Keratinocyte (primary cell): Measurements from ENCODE around the gene TEX29. TPM values are rescaled to one million over a fixed set of nuclear protein-coding genes. Genes with fewer than 3 reads are reported as not detected.

Experiments
- DNase-seq: peaks from one replicate; pipeline ENCODE4 v3.0.0-alpha.2; 2011; ENCODE audit warnings: low read depth, missing footprints, low spot score
- FAIRE-seq: peaks from 2 replicates; lab custom pipeline; 2011; peaks lifted over from hg19 to GRCh38; lab: Jason Lieb, UNC
- H2AFZ ChIP-seq: 2 replicates; pipeline ENCODE4 v1.6.0; 2012; ENCODE audit warnings: low read length, control low read depth, inconsistent platforms; ENCODE audit not compliant: control insufficient read depth
- H3K27ac ChIP-seq: 2 replicates; pipeline ENCODE4 v1.5.1; 2011; ENCODE audit warnings: low read length; ENCODE audit not compliant: control insufficient read depth, insufficient read depth
- H3K27me3 ChIP-seq: 3 replicates; pipeline ENCODE4 v1.6.0; 2011; ENCODE audit warnings: low read length; ENCODE audit not compliant: control insufficient read depth, insufficient read depth; ENCODE audit errors: extremely low read depth
- H3K36me3 ChIP-seq, 2 experiments: 2 replicates in 1 of 2; 3 replicates in 1 of 2; pipeline ENCODE4 v1.5.1; 2011; ENCODE audit warnings: low read length in 2 of 2, mild to moderate bottlenecking in 1 of 2; ENCODE audit not compliant: control insufficient read depth in 2 of 2, insufficient read depth in 2 of 2; ENCODE audit errors: extremely low read depth in 1 of 2
- H3K4me1 ChIP-seq: 3 replicates; pipeline ENCODE4 v1.5.1; 2011; ENCODE audit warnings: low read length; ENCODE audit not compliant: control insufficient read depth, insufficient read depth; ENCODE audit errors: extremely low read depth
- H3K4me2 ChIP-seq: 3 replicates; pipeline ENCODE4 v1.6.0; 2011; ENCODE audit warnings: low read depth, low read length; ENCODE audit not compliant: control insufficient read depth, insufficient read depth; ENCODE audit errors: extremely low read depth
- H3K4me3 ChIP-seq, 3 experiments: fragments of 200-600 bp in 1 of 3; sonication (generic) in 1 of 3; 2 replicates in 2 of 3; 3 replicates in 1 of 3; pipeline ENCODE4 v1.5.1; 2011 to 2016; ENCODE audit warnings: low read length in 3 of 3, mild to moderate bottlenecking in 3 of 3, control low read depth in 2 of 3, inconsistent platforms in 1 of 3, low read depth in 1 of 3, mixed read lengths in 1 of 3, mixed run types in 1 of 3, moderate library complexity in 1 of 3; ENCODE audit not compliant: control insufficient read depth in 2 of 3, insufficient read depth in 2 of 3; ENCODE audit errors: extremely low read depth in 1 of 3
- H3K79me2 ChIP-seq: 2 replicates; pipeline ENCODE4 v1.6.0; 2012; ENCODE audit warnings: low read length; ENCODE audit not compliant: control insufficient read depth, insufficient read depth
- H3K9ac ChIP-seq: 3 replicates; pipeline ENCODE4 v1.6.0; 2011; ENCODE audit warnings: low read length; ENCODE audit not compliant: control insufficient read depth, insufficient read depth; ENCODE audit errors: extremely low read depth
- H3K9me1 ChIP-seq: 3 replicates; pipeline ENCODE4 v1.6.0; 2011; ENCODE audit warnings: low read length; ENCODE audit not compliant: control insufficient read depth, insufficient read depth; ENCODE audit errors: extremely low read depth
- H3K9me3 ChIP-seq: 2 replicates; pipeline ENCODE4 v1.5.1; 2012; ENCODE audit warnings: low read depth, low read length; ENCODE audit not compliant: control insufficient read depth
- H4K20me1 ChIP-seq: 3 replicates; pipeline ENCODE4 v1.6.0; 2011; ENCODE audit warnings: low read length; ENCODE audit not compliant: control insufficient read depth, insufficient read depth; ENCODE audit errors: extremely low read depth
- CTCF ChIP-seq, 3 experiments: IDR thresholded peaks in 1 of 3; conservative IDR thresholded peaks in 1 of 3; optimal IDR thresholded peaks in 1 of 3; 2 replicates in 2 of 3; 3 replicates in 1 of 3; pipeline versions ENCODE3 to v1.5.1; 2011; ENCODE audit warnings: low read length in 3 of 3, mild to moderate bottlenecking in 3 of 3, moderate library complexity in 2 of 3, control low read depth in 1 of 3, inconsistent platforms in 1 of 3; ENCODE audit not compliant: insufficient read depth in 2 of 3; ENCODE audit errors: extremely low read depth in 1 of 3
- EZH2 ChIP-seq: IDR thresholded peaks from one replicate; pipeline ENCODE4 v1.6.1; 2012; ENCODE audit warnings: inconsistent platforms, mild to moderate bottlenecking, low read length, moderate library complexity
- dilution Hi-C: fragments of 300-500 bp; cut with MboI; formaldehyde crosslinking; loops from one replicate; pipeline ENCODE4 v1.7.0; 2020; ENCODE audit warnings: low sequenced_read_pairs; ENCODE audit not compliant: extremely low pct_ligation_motif_present
- polyA plus RNA-seq, 5 experiments: library from polyadenylated mRNA; depleted of rRNA in 3 of 5; stranded (reverse) in 3 of 5; stranded (forward) in 1 of 5; unstranded in 1 of 5; fragments of >200 nt; gene quantifications; 1 replicate in 1 of 5; 2 replicates in 3 of 5; 3 replicates in 1 of 5; pipeline versions ENCODE4 v1.2.1 to v1.2.3, GENCODE V29; 2011 to 2012; ENCODE audit warnings: missing spikeins in 2 of 5, low read depth in 1 of 5, low replicate concordance in 1 of 5

Gene TEX29
- polyA plus RNA-seq, 1 donor (not counting 4 experiments of a cell fraction or from before 2014, with no cell fraction given): 0.18 TPM

GRCh38 chr13:111363121-111363520 is 42.7 kb downstream of the TEX29 start:
- H3K27me3 ChIP-seq: peaks cover 2% of the 10 kb centered on the region
- H3K4me1 ChIP-seq: no peaks in the 10 kb centered on the region
- H3K9me3 ChIP-seq: no peaks in the 10 kb centered on the region
- no peak overlapping the region for H3K9ac ChIP-seq
- H3K4me2 ChIP-seq: no peak overlapping the region
- H3K79me2 ChIP-seq: no peaks in the 10 kb centered on the region
- no peak overlapping the region for H2AFZ ChIP-seq
- H3K9me1 ChIP-seq: no peaks in the 10 kb centered on the region
- no peak for FAIRE-seq
- no peak overlapping the region for H3K27ac ChIP-seq
- no peak for DNase-seq
- no peak overlapping the region for H3K4me3 ChIP-seq
- TF ChIP-seq CTCF (optimal IDR thresholded peaks at IDR 0.05 in 1 of 3, IDR thresholded peaks at IDR 0.05 in 1 of 3, conservative IDR thresholded peaks at IDR 0.05 in 1 of 3; ENCODE audit: extremely low read depth in 1 of 3, insufficient read depth in 2 of 3, low read length in 3 of 3) (no peak), EZH2 (no peak)
- no peaks in the 10 kb centered on the region for H4K20me1 ChIP-seq
- no peaks in the 10 kb centered on the region for H3K36me3 ChIP-seq
- dilution Hi-C loops: no loop called here

GRCh38 chr13:111363591-111363990 is 43.1 kb downstream of the TEX29 start:
- dilution Hi-C loops: no loop called here
- DNase-seq: no peak
- no peak overlapping the region for H3K4me2 ChIP-seq

More at GRCh38 chr13:111363591-111363990, 43.1 kb downstream of the TEX29 start:
- Histone ChIP-seq H3K9me1 (no peaks in the 10 kb centered on the region), H2AFZ (no peak overlapping the region), H3K9me3 (no peaks in the 10 kb centered on the region), H3K27ac (no peak overlapping the region), H4K20me1 (no peaks in the 10 kb centered on the region), H3K27me3 (peaks cover 2% of the 10 kb centered on the region), H3K79me2 (no peaks in the 10 kb centered on the region), H3K4me1 (no peaks in the 10 kb centered on the region), H3K9ac (no peak overlapping the region), H3K36me3 (no peaks in the 10 kb centered on the region), H3K4me3 (no peak overlapping the region)
- FAIRE-seq: no peak
- TF ChIP-seq EZH2 (no peak), CTCF (optimal IDR thresholded peaks at IDR 0.05 in 1 of 3, IDR thresholded peaks at IDR 0.05 in 1 of 3, conservative IDR thresholded peaks at IDR 0.05 in 1 of 3; ENCODE audit: extremely low read depth in 1 of 3, insufficient read depth in 2 of 3, low read length in 3 of 3) (no peak)
